GM23338 (cell line): ENCODE data around the gene TMEM135. TPM values are rescaled to one million over a fixed set of nuclear protein-coding genes. Genes with fewer than 3 reads are reported as not detected.

Source experiments
- ATAC-seq: fragments of 200-7000 bp; cut with Tn5 transposase; 3 replicates; pipeline ENCODE4 v1.9.1; 2020
- DNase-seq: peaks from one replicate; pipeline ENCODE4 v3.0.0-alpha.2; 2015; ENCODE audit warnings: low spot score
- H2AFZ ChIP-seq: fragments of 200-600 bp; sonication (generic); 2 replicates; pipeline ENCODE4 v1.8.0; 2016; ENCODE audit warnings: antibody characterized with exemption, mild to moderate bottlenecking, moderate library complexity
- H3F3A ChIP-seq: fragments of 200-600 bp; sonication (generic); replicated peaks from 2 replicates; pipeline ENCODE4 v1.8.0; 2017; ENCODE audit warnings: antibody characterized with exemption, mixed run types, low read depth
- H3K27ac ChIP-seq: fragments of 200-600 bp; sonication (generic); 2 replicates; pipeline ENCODE4 v1.6.1; 2016; ENCODE audit warnings: low read depth
- H3K27me3 ChIP-seq: fragments of 200-600 bp; sonication (generic); 2 replicates; pipeline ENCODE4 v1.8.0; 2016; ENCODE audit warnings: mild to moderate bottlenecking, mixed run types, moderate library complexity; ENCODE audit not compliant: insufficient read depth
- H3K36me3 ChIP-seq: fragments of 200-600 bp; sonication (generic); 2 replicates; pipeline ENCODE4 v1.8.0; 2016; ENCODE audit warnings: mild to moderate bottlenecking; ENCODE audit not compliant: insufficient read depth
- H3K4me1 ChIP-seq: fragments of 200-600 bp; sonication (generic); 2 replicates; pipeline ENCODE4 v1.8.0; 2016; ENCODE audit warnings: mild to moderate bottlenecking, moderate library complexity; ENCODE audit not compliant: insufficient read depth
- H3K4me2 ChIP-seq: fragments of 200-600 bp; sonication (generic); 2 replicates; pipeline ENCODE4 v1.7.1; 2017; ENCODE audit warnings: mixed run types
- H3K4me3 ChIP-seq: fragments of 200-600 bp; sonication (generic); 2 replicates; pipeline ENCODE4 v1.6.1; 2016; ENCODE audit warnings: mixed run types
- H3K79me2 ChIP-seq: fragments of 200-600 bp; sonication (generic); replicated peaks from 2 replicates; pipeline ENCODE4 v1.8.0; 2017; ENCODE audit warnings: mild to moderate bottlenecking; ENCODE audit not compliant: insufficient read depth
- H3K9me2 ChIP-seq: fragments of 200-600 bp; sonication (generic); 2 replicates; pipeline ENCODE4 v1.8.0; 2017; ENCODE audit not compliant: insufficient read depth
- H4K20me1 ChIP-seq: fragments of 200-600 bp; sonication (generic); replicated peaks from 2 replicates; pipeline ENCODE4 v1.8.0; 2017; ENCODE audit warnings: mild to moderate bottlenecking; ENCODE audit not compliant: insufficient read depth
- H3K27ac Mint-ChIP-seq: 2 replicates; pipeline ENCODE4 v1.8.0; 2020; ENCODE audit warnings: inconsistent platforms, mild to moderate bottlenecking, moderate library complexity, mixed read lengths
- H3K27me3 Mint-ChIP-seq: 3 replicates; pipeline ENCODE4 v1.8.0; 2022; ENCODE audit warnings: low read depth, mild to moderate bottlenecking, moderate library complexity, mixed read lengths, inconsistent platforms; ENCODE audit not compliant: insufficient read depth, poor library complexity
- H3K36me3 Mint-ChIP-seq: 3 replicates; pipeline ENCODE4 v1.8.0; 2021; ENCODE audit warnings: low read depth, mild to moderate bottlenecking, inconsistent platforms, moderate library complexity, mixed read lengths
- H3K4me1 Mint-ChIP-seq: 3 replicates; pipeline ENCODE4 v1.8.0; 2020; ENCODE audit warnings: mild to moderate bottlenecking, inconsistent platforms, mixed read lengths
- H3K4me3 Mint-ChIP-seq: 3 replicates; pipeline ENCODE4 v1.8.0; 2021; ENCODE audit warnings: moderate library complexity, mild to moderate bottlenecking, inconsistent platforms, mixed read lengths
- H3K9me3 Mint-ChIP-seq: 3 replicates; pipeline ENCODE4 v1.8.0; 2020; ENCODE audit warnings: moderate library complexity, mild to moderate bottlenecking, inconsistent platforms, mixed read lengths
- CREB1 ChIP-seq: fragments of 250-450 bp; sonication (Bioruptor Pico); IDR thresholded peaks from 2 replicates; pipeline ENCODE4 v1.5.0; 2020; ENCODE audit warnings: low read depth, mild to moderate bottlenecking, moderate library complexity
- EZH2 ChIP-seq: fragments of 200-600 bp; sonication (generic); IDR thresholded peaks from one replicate; pipeline ENCODE4 v1.8.0; 2017; ENCODE audit warnings: antibody characterized with exemption, mild to moderate bottlenecking, low read depth; ENCODE audit not compliant: unreplicated experiment
- EZH2phosphoT487 ChIP-seq: fragments of 200-600 bp; sonication (generic); IDR thresholded peaks from one replicate; pipeline ENCODE4 v1.8.1; 2018; ENCODE audit warnings: antibody characterized with exemption; ENCODE audit not compliant: unreplicated experiment
- JUNB ChIP-seq: IDR thresholded peaks from one replicate; pipeline ENCODE4 v1.6.1; 2016; ENCODE audit warnings: antibody characterized with exemption; ENCODE audit not compliant: unreplicated experiment
- NANOG ChIP-seq: IDR thresholded peaks from 2 replicates; pipeline ENCODE4 v1.6.1; 2016; ENCODE audit warnings: antibody characterized with exemption, borderline replicate concordance
- POLR2AphosphoS5 ChIP-seq: IDR thresholded peaks from 2 replicates; pipeline ENCODE4 v1.6.1; 2016; ENCODE audit warnings: antibody characterized with exemption, low read depth
- STAT1 ChIP-seq: IDR thresholded peaks from one replicate; pipeline ENCODE4 v1.6.1; 2016; ENCODE audit warnings: antibody characterized with exemption; ENCODE audit not compliant: unreplicated experiment
- ZNF114 ChIP-seq: fragments of 250-450 bp; sonication (Bioruptor Pico); IDR thresholded peaks from 2 replicates; pipeline ENCODE4 v1.5.0; 2020; ENCODE audit warnings: mild to moderate bottlenecking, moderate library complexity
- ZNF331 ChIP-seq: fragments of 250-450 bp; sonication (Bioruptor Pico); IDR thresholded peaks from 2 replicates; pipeline ENCODE4 v1.5.0; 2020; ENCODE audit warnings: low read depth, mild to moderate bottlenecking, moderate library complexity
- polyA plus RNA-seq: library from polyadenylated mRNA; unstranded; fragments of >200 nt; fragmentation: Nextera tagmentation; extraction: Ambion mirVana; gene quantifications from 2 replicates; pipeline ENCODE4 v1.2.1, GENCODE V29; 2016
- total RNA-seq: library from RNA; depleted of rRNA; stranded (reverse); fragments of >200 nt; shearing (Covaris generic); gene quantifications from 2 replicates; pipeline ENCODE4 v1.2.3, GENCODE V29; 2014
- TF ChIP-seq, protein P1 (sequence below): fragments of 250-450 bp; sonication (Bioruptor Pico); IDR thresholded peaks from 2 replicates; pipeline ENCODE4 v1.5.0; 2020; ENCODE audit warnings: mild to moderate bottlenecking, moderate library complexity
- TF ChIP-seq, protein P2 (sequence below): IDR thresholded peaks from 2 replicates; pipeline ENCODE4 v1.6.1; 2016; ENCODE audit warnings: antibody characterized with exemption
- TF ChIP-seq, protein P3 (sequence below): IDR thresholded peaks from one replicate; pipeline ENCODE4 v1.6.1; 2018; ENCODE audit warnings: antibody characterized with exemption; ENCODE audit not compliant: unreplicated experiment

The TMEM135 gene
- total and polyA plus RNA-seq, 2 experiments from 2014 or later, result 23.4 to 49.9 TPM

DNA sequence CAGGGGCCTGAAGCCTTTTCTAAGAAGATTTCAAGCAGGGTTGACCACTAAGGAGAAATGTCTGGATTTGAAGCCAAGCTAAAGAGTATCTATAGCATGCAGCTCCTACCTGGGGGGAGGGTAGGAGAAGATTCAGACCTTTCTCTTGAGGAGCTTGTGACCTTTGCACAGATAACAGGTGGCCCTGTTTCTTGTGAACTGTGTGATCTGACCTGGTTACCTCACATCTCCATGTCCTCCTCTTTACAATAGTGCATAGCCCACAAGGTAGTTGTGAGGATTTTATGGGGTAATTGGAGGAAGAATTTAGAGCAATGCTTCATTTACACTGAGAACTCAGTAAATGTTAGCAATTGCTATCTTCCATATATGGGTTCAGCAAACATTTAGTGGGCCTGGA lies 310.1 kb downstream of the TMEM135 start:
- H3K4me2 ChIP-seq, result no peak overlapping the region
- Mint-ChIP-seq H3K9me3 (no peaks in the 10 kb centered on the region), H3K4me3 (no peak overlapping the region), H3K27me3 (no peaks in the 10 kb centered on the region), H3K4me1 (no peaks in the 10 kb centered on the region), H3K36me3 (no peaks in the 10 kb centered on the region; the same call in 2 of the 3 replicates), H3K27ac (no peak overlapping the region)
- H3K4me1 ChIP-seq, result no peaks in the 10 kb centered on the region
- H3K36me3 ChIP-seq, result no peaks in the 10 kb centered on the region
- no peak overlapping the region for H3K4me3 ChIP-seq
- H3K79me2 ChIP-seq, result no peaks in the 10 kb centered on the region
- H3K27ac ChIP-seq, result no peak overlapping the region
- peaks cover 5% of the 10 kb centered on the region; the same call in 1 of the 2 replicates for H3K9me2 ChIP-seq
- DNase-seq (no peak), ATAC-seq (no peak)
- H2AFZ ChIP-seq, result no peak overlapping the region
- no peaks in the 10 kb centered on the region for H3K27me3 ChIP-seq
- no peaks in the 10 kb centered on the region for H3F3A ChIP-seq
- no peaks in the 10 kb centered on the region for H4K20me1 ChIP-seq
- no peak for TF ChIP-seq EZH2
- no peak for TF ChIP-seq EZH2phosphoT487
- TF ChIP-seq JUNB, result no peak
- TF ChIP-seq, protein P1, sequence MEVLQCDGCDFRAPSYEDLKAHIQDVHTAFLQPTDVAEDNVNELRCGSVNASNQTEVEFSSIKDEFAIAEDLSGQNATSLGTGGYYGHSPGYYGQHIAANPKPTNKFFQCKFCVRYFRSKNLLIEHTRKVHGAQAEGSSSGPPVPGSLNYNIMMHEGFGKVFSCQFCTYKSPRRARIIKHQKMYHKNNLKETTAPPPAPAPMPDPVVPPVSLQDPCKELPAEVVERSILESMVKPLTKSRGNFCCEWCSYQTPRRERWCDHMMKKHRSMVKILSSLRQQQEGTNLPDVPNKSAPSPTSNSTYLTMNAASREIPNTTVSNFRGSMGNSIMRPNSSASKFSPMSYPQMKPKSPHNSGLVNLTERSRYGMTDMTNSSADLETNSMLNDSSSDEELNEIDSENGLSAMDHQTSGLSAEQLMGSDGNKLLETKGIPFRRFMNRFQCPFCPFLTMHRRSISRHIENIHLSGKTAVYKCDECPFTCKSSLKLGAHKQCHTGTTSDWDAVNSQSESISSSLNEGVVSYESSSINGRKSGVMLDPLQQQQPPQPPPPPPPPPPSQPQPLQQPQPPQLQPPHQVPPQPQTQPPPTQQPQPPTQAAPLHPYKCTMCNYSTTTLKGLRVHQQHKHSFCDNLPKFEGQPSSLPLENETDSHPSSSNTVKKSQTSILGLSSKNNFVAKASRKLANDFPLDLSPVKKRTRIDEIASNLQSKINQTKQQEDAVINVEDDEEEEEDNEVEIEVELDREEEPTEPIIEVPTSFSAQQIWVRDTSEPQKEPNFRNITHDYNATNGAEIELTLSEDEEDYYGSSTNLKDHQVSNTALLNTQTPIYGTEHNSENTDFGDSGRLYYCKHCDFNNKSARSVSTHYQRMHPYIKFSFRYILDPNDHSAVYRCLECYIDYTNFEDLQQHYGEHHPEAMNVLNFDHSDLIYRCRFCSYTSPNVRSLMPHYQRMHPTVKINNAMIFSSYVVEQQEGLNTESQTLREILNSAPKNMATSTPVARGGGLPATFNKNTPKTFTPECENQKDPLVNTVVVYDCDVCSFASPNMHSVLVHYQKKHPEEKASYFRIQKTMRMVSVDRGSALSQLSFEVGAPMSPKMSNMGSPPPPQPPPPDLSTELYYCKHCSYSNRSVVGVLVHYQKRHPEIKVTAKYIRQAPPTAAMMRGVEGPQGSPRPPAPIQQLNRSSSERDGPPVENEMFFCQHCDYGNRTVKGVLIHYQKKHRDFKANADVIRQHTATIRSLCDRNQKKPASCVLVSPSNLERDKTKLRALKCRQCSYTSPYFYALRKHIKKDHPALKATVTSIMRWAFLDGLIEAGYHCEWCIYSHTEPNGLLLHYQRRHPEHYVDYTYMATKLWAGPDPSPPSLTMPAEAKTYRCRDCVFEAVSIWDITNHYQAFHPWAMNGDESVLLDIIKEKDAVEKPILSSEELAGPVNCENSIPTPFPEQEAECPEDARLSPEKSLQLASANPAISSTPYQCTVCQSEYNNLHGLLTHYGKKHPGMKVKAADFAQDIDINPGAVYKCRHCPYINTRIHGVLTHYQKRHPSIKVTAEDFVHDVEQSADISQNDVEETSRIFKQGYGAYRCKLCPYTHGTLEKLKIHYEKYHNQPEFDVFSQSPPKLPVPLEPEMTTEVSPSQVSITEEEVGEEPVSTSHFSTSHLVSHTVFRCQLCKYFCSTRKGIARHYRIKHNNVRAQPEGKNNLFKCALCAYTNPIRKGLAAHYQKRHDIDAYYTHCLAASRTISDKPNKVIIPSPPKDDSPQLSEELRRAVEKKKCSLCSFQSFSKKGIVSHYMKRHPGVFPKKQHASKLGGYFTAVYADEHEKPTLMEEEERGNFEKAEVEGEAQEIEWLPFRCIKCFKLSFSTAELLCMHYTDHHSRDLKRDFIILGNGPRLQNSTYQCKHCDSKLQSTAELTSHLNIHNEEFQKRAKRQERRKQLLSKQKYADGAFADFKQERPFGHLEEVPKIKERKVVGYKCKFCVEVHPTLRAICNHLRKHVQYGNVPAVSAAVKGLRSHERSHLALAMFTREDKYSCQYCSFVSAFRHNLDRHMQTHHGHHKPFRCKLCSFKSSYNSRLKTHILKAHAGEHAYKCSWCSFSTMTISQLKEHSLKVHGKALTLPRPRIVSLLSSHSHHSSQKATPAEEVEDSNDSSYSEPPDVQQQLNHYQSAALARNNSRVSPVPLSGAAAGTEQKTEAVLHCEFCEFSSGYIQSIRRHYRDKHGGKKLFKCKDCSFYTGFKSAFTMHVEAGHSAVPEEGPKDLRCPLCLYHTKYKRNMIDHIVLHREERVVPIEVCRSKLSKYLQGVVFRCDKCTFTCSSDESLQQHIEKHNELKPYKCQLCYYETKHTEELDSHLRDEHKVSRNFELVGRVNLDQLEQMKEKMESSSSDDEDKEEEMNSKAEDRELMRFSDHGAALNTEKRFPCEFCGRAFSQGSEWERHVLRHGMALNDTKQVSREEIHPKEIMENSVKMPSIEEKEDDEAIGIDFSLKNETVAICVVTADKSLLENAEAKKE (CRISPR knock-in tag), result no peak
- no peak for TF ChIP-seq POLR2AphosphoS5
- no peak for TF ChIP-seq NANOG
- no peak for TF ChIP-seq STAT1
- TF ChIP-seq ZNF114 (CRISPR knock-in tag), result no peak
- TF ChIP-seq, protein P2, sequence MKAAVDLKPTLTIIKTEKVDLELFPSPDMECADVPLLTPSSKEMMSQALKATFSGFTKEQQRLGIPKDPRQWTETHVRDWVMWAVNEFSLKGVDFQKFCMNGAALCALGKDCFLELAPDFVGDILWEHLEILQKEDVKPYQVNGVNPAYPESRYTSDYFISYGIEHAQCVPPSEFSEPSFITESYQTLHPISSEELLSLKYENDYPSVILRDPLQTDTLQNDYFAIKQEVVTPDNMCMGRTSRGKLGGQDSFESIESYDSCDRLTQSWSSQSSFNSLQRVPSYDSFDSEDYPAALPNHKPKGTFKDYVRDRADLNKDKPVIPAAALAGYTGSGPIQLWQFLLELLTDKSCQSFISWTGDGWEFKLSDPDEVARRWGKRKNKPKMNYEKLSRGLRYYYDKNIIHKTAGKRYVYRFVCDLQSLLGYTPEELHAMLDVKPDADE, result no peak
- TF ChIP-seq CREB1, result no peak
- TF ChIP-seq, protein P3, sequence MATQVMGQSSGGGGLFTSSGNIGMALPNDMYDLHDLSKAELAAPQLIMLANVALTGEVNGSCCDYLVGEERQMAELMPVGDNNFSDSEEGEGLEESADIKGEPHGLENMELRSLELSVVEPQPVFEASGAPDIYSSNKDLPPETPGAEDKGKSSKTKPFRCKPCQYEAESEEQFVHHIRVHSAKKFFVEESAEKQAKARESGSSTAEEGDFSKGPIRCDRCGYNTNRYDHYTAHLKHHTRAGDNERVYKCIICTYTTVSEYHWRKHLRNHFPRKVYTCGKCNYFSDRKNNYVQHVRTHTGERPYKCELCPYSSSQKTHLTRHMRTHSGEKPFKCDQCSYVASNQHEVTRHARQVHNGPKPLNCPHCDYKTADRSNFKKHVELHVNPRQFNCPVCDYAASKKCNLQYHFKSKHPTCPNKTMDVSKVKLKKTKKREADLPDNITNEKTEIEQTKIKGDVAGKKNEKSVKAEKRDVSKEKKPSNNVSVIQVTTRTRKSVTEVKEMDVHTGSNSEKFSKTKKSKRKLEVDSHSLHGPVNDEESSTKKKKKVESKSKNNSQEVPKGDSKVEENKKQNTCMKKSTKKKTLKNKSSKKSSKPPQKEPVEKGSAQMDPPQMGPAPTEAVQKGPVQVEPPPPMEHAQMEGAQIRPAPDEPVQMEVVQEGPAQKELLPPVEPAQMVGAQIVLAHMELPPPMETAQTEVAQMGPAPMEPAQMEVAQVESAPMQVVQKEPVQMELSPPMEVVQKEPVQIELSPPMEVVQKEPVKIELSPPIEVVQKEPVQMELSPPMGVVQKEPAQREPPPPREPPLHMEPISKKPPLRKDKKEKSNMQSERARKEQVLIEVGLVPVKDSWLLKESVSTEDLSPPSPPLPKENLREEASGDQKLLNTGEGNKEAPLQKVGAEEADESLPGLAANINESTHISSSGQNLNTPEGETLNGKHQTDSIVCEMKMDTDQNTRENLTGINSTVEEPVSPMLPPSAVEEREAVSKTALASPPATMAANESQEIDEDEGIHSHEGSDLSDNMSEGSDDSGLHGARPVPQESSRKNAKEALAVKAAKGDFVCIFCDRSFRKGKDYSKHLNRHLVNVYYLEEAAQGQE, result no peak
- no peak for TF ChIP-seq ZNF331 (CRISPR knock-in tag)
